A673 (cell line): ENCODE measurements around the gene SLC31A1. TPM values are rescaled to one million over a fixed set of nuclear protein-coding genes. Genes with fewer than 3 reads are reported as not detected.

Experiments used
- BruUV-seq: library from RNA; stranded (reverse); fragments of 400-500 nt; replicated peaks from 2 replicates; lab custom pipeline; 2021; lab: Mats Ljungman, UMichigan
- CTCF ChIA-PET: fragments of 300-600 bp; sonication (Branson Sonifier 250); formaldehyde crosslinking; loops from one replicate; lab custom pipeline; 2022; ENCODE audit warnings: antibody characterized with exemption; lab: Charles Lee
- POLR2A ChIA-PET: fragments of 300-600 bp; sonication (Branson Sonifier 250); formaldehyde crosslinking; loops from one replicate; lab custom pipeline; 2022; ENCODE audit warnings: antibody characterized with exemption; ENCODE audit not compliant: low non-redundant PET; lab: Charles Lee
- DNase-seq: peaks from one replicate; pipeline ENCODE4 v3.0.0-alpha.2; 2015; ENCODE audit warnings: low spot score
- H3K27ac ChIP-seq: fragments of 200-600 bp; sonication (generic); 2 replicates; pipeline ENCODE4 v1.5.1; 2016; ENCODE audit warnings: mixed run types, low read depth, mild to moderate bottlenecking, mixed read lengths, antibody characterized with exemption, low read length; ENCODE audit not compliant: poor library complexity, severe bottlenecking
- H3K27me3 ChIP-seq: fragments of 200-600 bp; sonication (generic); replicated peaks from 2 replicates; pipeline ENCODE4 v1.6.1; 2017; ENCODE audit warnings: mixed run types, low read depth, mild to moderate bottlenecking, mixed read lengths, antibody characterized with exemption, low read length; ENCODE audit not compliant: insufficient read depth, poor library complexity
- H3K36me3 ChIP-seq: fragments of 200-600 bp; sonication (generic); 2 replicates; pipeline ENCODE4 v1.6.1; 2016; ENCODE audit warnings: mixed run types, mild to moderate bottlenecking, mixed read lengths, antibody characterized with exemption, low read length; ENCODE audit not compliant: insufficient read depth, poor library complexity, severe bottlenecking
- H3K4me1 ChIP-seq: fragments of 200-600 bp; sonication (generic); 2 replicates; pipeline ENCODE4 v1.6.1; 2017; ENCODE audit warnings: mixed run types, mild to moderate bottlenecking, mixed read lengths, antibody characterized with exemption, low read length; ENCODE audit not compliant: insufficient read depth, poor library complexity, severe bottlenecking
- H3K4me3 ChIP-seq: fragments of 200-600 bp; sonication (generic); 2 replicates; pipeline ENCODE4 v1.5.1; 2016; ENCODE audit warnings: low read depth, mixed run types, mild to moderate bottlenecking, mixed read lengths, low read length; ENCODE audit not compliant: poor library complexity, severe bottlenecking
- H3K9me3 ChIP-seq: fragments of 200-600 bp; sonication (generic); 2 replicates; pipeline ENCODE4 v1.6.1; 2016; ENCODE audit warnings: mixed run types, low read depth, mild to moderate bottlenecking, mixed read lengths, antibody characterized with exemption, low read length; ENCODE audit not compliant: poor library complexity, severe bottlenecking
- CTCF ChIP-seq: fragments of 300-800, 200-600 bp; sonication (generic); conservative IDR thresholded peaks from 2 replicates; pipeline ENCODE4 v1.5.1; 2017; ENCODE audit warnings: low read depth, mild to moderate bottlenecking, antibody characterized with exemption, low read length, moderate library complexity, mixed read lengths
- EZH2 ChIP-seq: fragments of 200-600 bp; sonication (generic); IDR thresholded peaks from 2 replicates; pipeline ENCODE4 v1.6.1; 2017; ENCODE audit warnings: borderline replicate concordance, low read depth, mild to moderate bottlenecking, mixed read lengths, antibody characterized with exemption, low read length; ENCODE audit not compliant: poor library complexity, severe bottlenecking
- intact Hi-C: fragments of 100-400 bp; cut with micrococcal nuclease; formaldehyde crosslinking; loops from one replicate; pipeline ENCODE4 v1.10.0; 2022; ENCODE audit not compliant: unreplicated experiment
- total RNA-seq: library from RNA; stranded (reverse); gene quantifications from 2 replicates; pipeline ENCODE4 v1.2.3, GENCODE V29; 2021

Gene SLC31A1
- total RNA-seq, 1 experiment from 2014 or later: 32.7 TPM

GRCh38 chr9:113177251-113177650 is 44.1 kb upstream of the SLC31A1 start:
- no peaks in the 10 kb centered on the region for H3K4me1 ChIP-seq
- DNase-seq: no peak
- H3K4me3 ChIP-seq: no peak overlapping the region
- ChIA-PET CTCF (no interaction called here), POLR2A (no interaction called here)
- H3K27me3 ChIP-seq: no peaks in the 10 kb centered on the region
- no peak overlapping the region for H3K27ac ChIP-seq
- intact Hi-C loops: no loop called here
- TF ChIP-seq CTCF (no peak), EZH2 (no peak)
- no TSS peak for BruUV-seq
- H3K36me3 ChIP-seq: peaks cover 83% of the 10 kb centered on the region
- H3K9me3 ChIP-seq: no peaks in the 10 kb centered on the region

GRCh38 chr9:113178087-113178486 is 43.3 kb upstream of the SLC31A1 start:
- no TSS peak for BruUV-seq
- H3K27me3 ChIP-seq: no peaks in the 10 kb centered on the region
- ChIA-PET POLR2A (no interaction called here), CTCF (no interaction called here)
- DNase-seq: no peak
- no peaks in the 10 kb centered on the region for H3K9me3 ChIP-seq
- intact Hi-C loops: no loop called here
- H3K4me1 ChIP-seq: no peaks in the 10 kb centered on the region
- peaks cover 84% of the 10 kb centered on the region for H3K36me3 ChIP-seq
- no peak overlapping the region for H3K4me3 ChIP-seq
- no peak for TF ChIP-seq CTCF
- no peak for TF ChIP-seq EZH2
- H3K27ac ChIP-seq: no peak overlapping the region

GRCh38 chr9:113179839-113180238 is 41.5 kb upstream of the SLC31A1 start:
- ChIA-PET POLR2A (no interaction called here), CTCF (no interaction called here)
- intact Hi-C loops: no loop called here
- no peak for DNase-seq
- H3K27ac ChIP-seq: no peak overlapping the region
- no peaks in the 10 kb centered on the region for H3K9me3 ChIP-seq
- H3K4me1 ChIP-seq: no peaks in the 10 kb centered on the region
- no peaks in the 10 kb centered on the region for H3K27me3 ChIP-seq
- TF ChIP-seq CTCF: no peak
- TF ChIP-seq EZH2: no peak
- BruUV-seq: no TSS peak
- H3K4me3 ChIP-seq: no peak overlapping the region
- peaks cover 87% of the 10 kb centered on the region for H3K36me3 ChIP-seq
